Choroid plexus epithelial cell (primary cell): ENCODE measurements around the gene OR6F1.

Source experiments
- DNase-seq: peaks from one replicate; pipeline ENCODE4 v3.0.0-alpha.2; 2010; ENCODE audit warnings: low read depth
- H3K4me3 ChIP-seq: 2 replicates; pipeline ENCODE4 v1.5.1; 2011; ENCODE audit warnings: low read depth, mild to moderate bottlenecking, control low read depth, low read length, moderate library complexity
- TF ChIP-seq, protein P1 (sequence below): conservative IDR thresholded peaks from 2 replicates; pipeline ENCODE4 v1.5.1; 2011; ENCODE audit warnings: low read depth, mild to moderate bottlenecking, control low read depth, inconsistent platforms, low read length, moderate library complexity

The OR6F1 gene

GRCh38 chr1:247680171-247680570 is 36.3 kb downstream of the OR6F1 start:
- TF ChIP-seq, protein P1, sequence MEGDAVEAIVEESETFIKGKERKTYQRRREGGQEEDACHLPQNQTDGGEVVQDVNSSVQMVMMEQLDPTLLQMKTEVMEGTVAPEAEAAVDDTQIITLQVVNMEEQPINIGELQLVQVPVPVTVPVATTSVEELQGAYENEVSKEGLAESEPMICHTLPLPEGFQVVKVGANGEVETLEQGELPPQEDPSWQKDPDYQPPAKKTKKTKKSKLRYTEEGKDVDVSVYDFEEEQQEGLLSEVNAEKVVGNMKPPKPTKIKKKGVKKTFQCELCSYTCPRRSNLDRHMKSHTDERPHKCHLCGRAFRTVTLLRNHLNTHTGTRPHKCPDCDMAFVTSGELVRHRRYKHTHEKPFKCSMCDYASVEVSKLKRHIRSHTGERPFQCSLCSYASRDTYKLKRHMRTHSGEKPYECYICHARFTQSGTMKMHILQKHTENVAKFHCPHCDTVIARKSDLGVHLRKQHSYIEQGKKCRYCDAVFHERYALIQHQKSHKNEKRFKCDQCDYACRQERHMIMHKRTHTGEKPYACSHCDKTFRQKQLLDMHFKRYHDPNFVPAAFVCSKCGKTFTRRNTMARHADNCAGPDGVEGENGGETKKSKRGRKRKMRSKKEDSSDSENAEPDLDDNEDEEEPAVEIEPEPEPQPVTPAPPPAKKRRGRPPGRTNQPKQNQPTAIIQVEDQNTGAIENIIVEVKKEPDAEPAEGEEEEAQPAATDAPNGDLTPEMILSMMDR = no peak
- no peak overlapping the region for H3K4me3 ChIP-seq
- no peak for DNase-seq

DNA sequence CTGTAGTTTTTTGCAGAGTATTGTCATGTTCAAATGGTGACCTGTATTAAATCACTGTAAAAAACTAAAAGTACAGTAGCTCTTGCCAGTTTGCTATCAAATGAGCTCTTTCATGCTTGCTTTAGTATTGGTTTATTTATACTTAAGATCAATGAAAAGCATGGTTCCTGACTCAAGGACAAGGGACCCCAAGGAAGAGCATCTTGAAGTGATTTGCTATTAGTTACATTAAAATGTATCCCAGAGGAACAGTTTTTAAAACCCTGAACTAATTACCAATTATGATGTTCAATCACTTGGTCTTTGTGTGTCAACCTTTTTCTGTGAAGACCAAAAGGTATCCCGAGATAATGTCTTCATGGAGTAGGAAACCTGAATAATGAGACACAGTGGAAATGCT is 36.8 kb downstream of the OR6F1 start, which contains the start of gene OR13G1:
Gene OR13G1, minus strand, starts transcription at position 101 of the 400 bp plus-strand sequence. CDS start 6,698 bp downstream, outside the sequence.
- no peak within 1 kb of the TSS for H3K4me3 ChIP-seq
- no peak for DNase-seq
- TF ChIP-seq, protein P1 = no peak

DNA sequence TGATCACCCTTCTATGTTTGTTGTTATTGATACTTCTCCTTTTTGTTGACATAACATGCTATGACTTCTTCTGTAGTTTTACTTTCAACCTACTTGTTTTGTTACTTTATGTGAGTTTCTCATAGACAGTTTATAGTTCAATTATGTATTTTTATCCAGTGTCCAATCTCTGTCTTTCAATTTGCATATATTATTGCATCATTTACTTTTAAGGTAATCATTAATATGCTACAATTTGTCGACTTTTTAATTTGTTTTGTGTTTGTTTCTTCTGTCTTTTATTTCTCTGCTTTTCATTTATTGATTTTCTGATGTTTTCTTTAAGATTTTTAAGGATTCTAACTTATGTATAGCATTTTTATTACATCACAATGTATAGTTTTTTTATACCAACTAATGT is 47.2 kb downstream of the OR6F1 start:
- DNase-seq = no peak
- TF ChIP-seq, protein P1 = no peak
- no peak overlapping the region for H3K4me3 ChIP-seq
